ENCODE measurements around the gene DMWD. TPM values are rescaled to one million over a fixed set of nuclear protein-coding genes. Genes with fewer than 3 reads are reported as not detected.

DMWD gene
- total RNA-seq, 1 experiment from 2014 or later = 57.5 TPM

DNA sequence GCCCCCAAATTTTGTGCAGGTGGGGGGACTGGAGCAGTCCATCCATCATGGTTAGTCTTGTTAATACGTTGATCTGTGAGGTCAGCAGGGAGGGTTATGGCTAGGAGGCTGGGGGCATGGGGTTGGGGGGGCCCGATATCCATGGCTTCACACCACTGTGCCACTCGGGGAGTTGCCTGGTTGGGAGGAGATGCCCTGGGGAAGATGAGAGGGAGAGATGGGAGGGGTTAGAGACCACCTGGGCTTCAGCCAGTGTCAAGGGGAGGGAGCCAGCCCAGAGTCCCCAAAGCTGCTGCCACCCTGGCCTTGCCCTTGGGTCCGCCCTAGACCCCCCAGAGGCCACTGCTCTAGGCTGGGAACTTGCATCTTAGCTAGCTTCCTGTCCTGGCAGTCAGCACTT is 8.5 kb downstream of the DMWD start:
- H3K36me3 Mint-ChIP-seq (ENCODE audit: insufficient read depth, unreplicated experiment) = peaks cover 37% of the 10 kb centered on the region
- H3K27me3 Mint-ChIP-seq (ENCODE audit: insufficient read depth, unreplicated experiment) = no peaks in the 10 kb centered on the region
- BruUV-seq (replicated peaks) = no TSS peak
- H3K4me3 Mint-ChIP-seq (ENCODE audit: unreplicated experiment) = no peak overlapping the region
- intact Hi-C loops (cut with micrococcal nuclease) = no loop called here
- H3K9me3 Mint-ChIP-seq (ENCODE audit: unreplicated experiment) = no peaks in the 10 kb centered on the region
- ChIA-PET POLR2A (interaction anchor here (0.9 to 1.6 kb wide), 2 partner anchors 9 to 102 kb away, joined by 4 to 9 read pairs; partner anchors contain the start of genes DMWD and IRF2BP1), CTCF (interaction anchor here (1.3 kb wide), 1 partner anchor 15 kb away, joined by 6 read pairs; no protein-coding TSS in a partner anchor)
- no peak for DNase-seq (ENCODE audit: unreplicated experiment)
- TF ChIP-seq, protein P1, sequence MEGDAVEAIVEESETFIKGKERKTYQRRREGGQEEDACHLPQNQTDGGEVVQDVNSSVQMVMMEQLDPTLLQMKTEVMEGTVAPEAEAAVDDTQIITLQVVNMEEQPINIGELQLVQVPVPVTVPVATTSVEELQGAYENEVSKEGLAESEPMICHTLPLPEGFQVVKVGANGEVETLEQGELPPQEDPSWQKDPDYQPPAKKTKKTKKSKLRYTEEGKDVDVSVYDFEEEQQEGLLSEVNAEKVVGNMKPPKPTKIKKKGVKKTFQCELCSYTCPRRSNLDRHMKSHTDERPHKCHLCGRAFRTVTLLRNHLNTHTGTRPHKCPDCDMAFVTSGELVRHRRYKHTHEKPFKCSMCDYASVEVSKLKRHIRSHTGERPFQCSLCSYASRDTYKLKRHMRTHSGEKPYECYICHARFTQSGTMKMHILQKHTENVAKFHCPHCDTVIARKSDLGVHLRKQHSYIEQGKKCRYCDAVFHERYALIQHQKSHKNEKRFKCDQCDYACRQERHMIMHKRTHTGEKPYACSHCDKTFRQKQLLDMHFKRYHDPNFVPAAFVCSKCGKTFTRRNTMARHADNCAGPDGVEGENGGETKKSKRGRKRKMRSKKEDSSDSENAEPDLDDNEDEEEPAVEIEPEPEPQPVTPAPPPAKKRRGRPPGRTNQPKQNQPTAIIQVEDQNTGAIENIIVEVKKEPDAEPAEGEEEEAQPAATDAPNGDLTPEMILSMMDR (IDR thresholded peaks at IDR 0.05; ENCODE audit: unreplicated experiment) = no peak
- peak overlapping the region; percentile 84 for H3K27ac Mint-ChIP-seq (ENCODE audit: low read depth, unreplicated experiment)
- peaks cover 25% of the 10 kb centered on the region for H3K4me1 Mint-ChIP-seq (ENCODE audit: insufficient read depth, unreplicated experiment)

DNA sequence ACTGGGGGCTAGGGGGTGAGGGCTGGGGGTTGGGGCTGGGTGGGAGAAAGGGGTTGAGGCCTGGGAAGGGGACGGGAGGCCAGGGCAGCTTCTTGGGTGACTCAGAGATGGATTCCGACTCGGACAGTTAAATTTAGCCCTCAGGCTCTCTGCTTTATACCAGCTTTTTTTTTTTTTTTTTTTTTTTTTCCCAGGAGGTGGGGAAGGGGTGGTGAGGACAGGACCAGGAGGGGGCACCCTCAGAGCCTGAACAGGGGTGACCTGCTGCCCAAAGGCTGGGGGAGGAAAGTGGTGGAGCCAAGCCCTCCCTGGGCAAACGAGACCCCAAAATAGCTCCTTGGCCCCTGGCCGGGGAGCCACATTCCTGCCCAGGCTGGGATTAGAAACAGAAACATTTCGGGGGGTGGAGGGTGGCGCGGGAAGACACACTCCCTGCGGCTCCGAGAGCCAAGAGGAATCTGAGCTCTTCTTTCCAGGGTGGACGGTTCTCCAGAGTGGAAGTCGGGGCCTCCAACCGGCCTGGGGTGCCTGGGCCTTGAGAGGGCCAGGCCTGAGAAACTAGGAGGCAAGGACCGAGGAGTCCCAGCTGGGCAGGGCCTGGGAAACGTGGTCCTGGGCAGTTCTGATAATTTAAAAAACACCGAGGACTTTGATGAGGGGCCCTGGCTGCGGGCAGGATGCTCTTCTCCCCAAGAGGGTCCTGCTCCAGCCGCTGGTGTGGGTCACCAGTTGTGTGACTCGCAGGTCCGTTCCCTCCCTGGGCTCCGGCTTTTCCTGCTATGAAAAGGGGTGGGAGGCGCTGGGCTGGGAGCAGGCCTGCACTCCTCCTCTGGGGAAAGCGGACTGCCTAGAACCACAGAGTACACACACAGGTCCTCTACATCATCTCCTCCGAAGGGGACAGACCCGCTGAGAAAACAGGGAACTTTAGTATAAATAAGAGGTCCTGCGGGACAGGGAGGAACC is 9.5 kb downstream of the DMWD start:
- TF ChIP-seq, protein P1 (IDR thresholded peaks at IDR 0.05; ENCODE audit: unreplicated experiment) = no peak
- no TSS peak for BruUV-seq (replicated peaks)
- intact Hi-C loops (cut with micrococcal nuclease) = loop anchor here (1.0 kb wide), 1 partner anchor 9 kb away; the partner anchor contains the start of gene DMWD
- H3K27ac Mint-ChIP-seq (ENCODE audit: low read depth, unreplicated experiment) = peak overlapping the region; percentile 84
- ChIA-PET POLR2A (interaction anchor here (0.9 to 5.1 kb wide), 12 partner anchors 9 to 103 kb away, joined by 3 to 102 read pairs (median 6); partner anchors contain the start of genes DMWD, FBXO46, IRF2BP1 and QPCTL), CTCF (interaction anchor here (0.6 to 2.5 kb wide), 6 partner anchors 8 to 94 kb away, joined by 3 to 15 read pairs (median 4); partner anchors contain the start of gene SIX5)
- peaks cover 37% of the 10 kb centered on the region for H3K36me3 Mint-ChIP-seq (ENCODE audit: insufficient read depth, unreplicated experiment)
- H3K4me1 Mint-ChIP-seq (ENCODE audit: insufficient read depth, unreplicated experiment) = peaks cover 28% of the 10 kb centered on the region
- DNase-seq (ENCODE audit: unreplicated experiment) = peak; percentile 83
- no peaks in the 10 kb centered on the region for H3K9me3 Mint-ChIP-seq (ENCODE audit: unreplicated experiment)
- H3K27me3 Mint-ChIP-seq (ENCODE audit: insufficient read depth, unreplicated experiment) = no peaks in the 10 kb centered on the region
- peak overlapping the region; percentile 57 for H3K4me3 Mint-ChIP-seq (ENCODE audit: unreplicated experiment)

DNA sequence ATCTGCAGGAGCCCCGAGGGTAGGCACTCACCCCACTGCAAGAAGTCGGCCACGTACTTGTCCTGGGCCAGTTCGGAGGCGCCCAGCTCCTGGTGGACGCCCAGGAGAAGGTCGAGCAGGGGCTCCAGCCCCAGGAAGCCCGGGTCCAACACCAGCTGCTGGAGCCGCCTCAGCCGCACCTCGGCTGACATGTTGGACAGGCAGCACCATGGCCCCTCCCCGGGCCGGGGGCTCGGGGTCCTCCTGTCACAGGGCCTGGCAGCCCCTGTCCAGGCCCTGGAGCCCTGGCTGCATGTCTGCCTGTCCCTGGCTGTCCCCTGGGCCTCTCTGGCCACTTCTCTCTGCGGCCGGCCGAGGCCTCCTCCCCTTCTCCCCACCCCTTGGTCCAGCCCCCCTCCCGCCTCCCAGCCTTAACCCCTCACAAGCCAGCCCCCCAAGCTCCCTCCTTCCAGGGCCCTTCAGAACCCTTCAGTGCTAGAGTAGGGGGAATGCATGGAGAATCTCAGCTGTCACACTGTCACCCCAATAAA is 10.4 kb downstream of the DMWD start, which contains the start of gene DMPK:
TSS of gene DMPK (minus strand) at position 329 of the 530 bp plus-strand sequence. CDS start at position 191, 138 bp downstream.
- ChIA-PET POLR2A (interaction anchor here (1.1 to 5.1 kb wide), 10 partner anchors 9 to 103 kb away, joined by 3 to 102 read pairs (median 6); partner anchors contain the start of genes DMWD, QPCTL, SIX5 and SNRPD2), CTCF (interaction anchor here (1.2 to 2.5 kb wide), 3 partner anchors 13 to 93 kb away, joined by 6 to 15 read pairs (median 11); partner anchors contain the start of gene SIX5)
- TF ChIP-seq, protein P1 (IDR thresholded peaks at IDR 0.05; ENCODE audit: unreplicated experiment) = no peak
- no TSS peak for BruUV-seq (replicated peaks)
- intact Hi-C loops (cut with micrococcal nuclease) = no loop called here
- Mint-ChIP-seq H3K27ac (ENCODE audit: low read depth, unreplicated experiment) (peak within 1 kb of the TSS; percentile 84), H3K4me3 (ENCODE audit: unreplicated experiment) (peak within 1 kb of the TSS; percentile 57), H3K4me1 (ENCODE audit: insufficient read depth, unreplicated experiment) (peaks cover 28% of the 10 kb centered on the region), H3K27me3 (ENCODE audit: insufficient read depth, unreplicated experiment) (no peaks in the 10 kb centered on the region), H3K9me3 (ENCODE audit: unreplicated experiment) (no peaks in the 10 kb centered on the region), H3K36me3 (ENCODE audit: insufficient read depth, unreplicated experiment) (peaks cover 29% of the 10 kb centered on the region)
- DNase-seq (ENCODE audit: unreplicated experiment) = no peak
